ENCODE results near the gene PUDP.

PUDP gene

GRCh38 chrX:7164174-7164573, 16.2 kb upstream of the PUDP start:
- no peak for TF ChIP-seq CTCF (IDR thresholded peaks at IDR 0.05)
- Mint-ChIP-seq H3K27me3 (ENCODE audit: low read depth, poor library complexity) (no peaks in the 10 kb centered on the region), H3K4me3 (no peak overlapping the region), H3K27ac (no peak overlapping the region), H3K4me1 (peaks cover 4% of the 10 kb centered on the region), H3K36me3 (ENCODE audit: low read depth) (peaks cover 6% of the 10 kb centered on the region), H3K9me3 (peaks cover 13% of the 10 kb centered on the region)
- DNase-seq: no peak

- H3K36me3 Mint-ChIP-seq (ENCODE audit: low read depth): peaks cover 3% of the 10 kb centered on the region
- H3K9me3 Mint-ChIP-seq: peaks cover 3% of the 10 kb centered on the region
Observed at GRCh38 chrX:7163146-7163677, 15.3 kb upstream of the PUDP start.

GRCh38 chrX:7159149-7159861, 11.4 kb upstream of the PUDP start:
- Mint-ChIP-seq H3K27me3 (ENCODE audit: low read depth, poor library complexity) (peaks cover 9% of the 10 kb centered on the region), H3K27ac (no peak overlapping the region), H3K4me1 (peaks cover 9% of the 10 kb centered on the region), H3K4me3 (no peak overlapping the region), H3K36me3 (ENCODE audit: low read depth) (no peaks in the 10 kb centered on the region), H3K9me3 (no peaks in the 10 kb centered on the region)
- no peak for TF ChIP-seq CTCF (IDR thresholded peaks at IDR 0.05)
- DNase-seq: no peak

More at GRCh38 chrX:7163146-7163677, 15.3 kb upstream of the PUDP start:
- no peak overlapping the region for H3K27ac Mint-ChIP-seq
- TF ChIP-seq CTCF (IDR thresholded peaks at IDR 0.05): no peak
- H3K27me3 Mint-ChIP-seq (ENCODE audit: low read depth, poor library complexity): no peaks in the 10 kb centered on the region
- peaks cover 8% of the 10 kb centered on the region for H3K4me1 Mint-ChIP-seq
- no peak for DNase-seq
- no peak overlapping the region for H3K4me3 Mint-ChIP-seq

- no peak for TF ChIP-seq CTCF (IDR thresholded peaks at IDR 0.05)
- no peaks in the 10 kb centered on the region for H3K9me3 Mint-ChIP-seq
- no peak overlapping the region for H3K27ac Mint-ChIP-seq
- no peak overlapping the region for H3K4me3 Mint-ChIP-seq
- H3K27me3 Mint-ChIP-seq (ENCODE audit: low read depth, poor library complexity): peaks cover 17% of the 10 kb centered on the region
- no peak for DNase-seq
- H3K4me1 Mint-ChIP-seq: peaks cover 8% of the 10 kb centered on the region
- H3K36me3 Mint-ChIP-seq (ENCODE audit: low read depth): no peaks in the 10 kb centered on the region
Observed at GRCh38 chrX:7158468-7158990, 10.6 kb upstream of the PUDP start.

- Mint-ChIP-seq H3K4me3 (no peak overlapping the region), H3K27ac (no peak overlapping the region), H3K4me1 (peaks cover 5% of the 10 kb centered on the region), H3K9me3 (no peaks in the 10 kb centered on the region), H3K36me3 (ENCODE audit: low read depth) (no peaks in the 10 kb centered on the region), H3K27me3 (ENCODE audit: low read depth, poor library complexity) (peaks cover 27% of the 10 kb centered on the region)
- DNase-seq: no peak
- TF ChIP-seq CTCF (IDR thresholded peaks at IDR 0.05): no peak
Observed at GRCh38 chrX:7156879-7157278, 8.9 kb upstream of the PUDP start.

GRCh38 chrX:7155163-7155562, 7.2 kb upstream of the PUDP start:
- no peak for DNase-seq
- Mint-ChIP-seq H3K27ac (no peak overlapping the region), H3K27me3 (ENCODE audit: low read depth, poor library complexity) (peaks cover 27% of the 10 kb centered on the region), H3K36me3 (ENCODE audit: low read depth) (no peaks in the 10 kb centered on the region), H3K4me1 (peaks cover 5% of the 10 kb centered on the region), H3K9me3 (no peaks in the 10 kb centered on the region), H3K4me3 (no peak overlapping the region)
- no peak for TF ChIP-seq CTCF (IDR thresholded peaks at IDR 0.05)

Data from nephron progenitor cell (in vitro differentiated cells).